GM20000 (cell line): ENCODE data around the gene ACOT13.

ENCODE experiments used
- DNase-seq: peaks from one replicate; pipeline ENCODE4 v3.0.0; 2012; ENCODE audit warnings: low spot score
- TF ChIP-seq, protein P1 (sequence below): IDR thresholded peaks from 2 replicates; pipeline ENCODE4 v1.5.1; 2012; ENCODE audit warnings: mild to moderate bottlenecking, control low read depth; ENCODE audit errors: extremely low read depth, missing control alignments

ACOT13 gene

DNA sequence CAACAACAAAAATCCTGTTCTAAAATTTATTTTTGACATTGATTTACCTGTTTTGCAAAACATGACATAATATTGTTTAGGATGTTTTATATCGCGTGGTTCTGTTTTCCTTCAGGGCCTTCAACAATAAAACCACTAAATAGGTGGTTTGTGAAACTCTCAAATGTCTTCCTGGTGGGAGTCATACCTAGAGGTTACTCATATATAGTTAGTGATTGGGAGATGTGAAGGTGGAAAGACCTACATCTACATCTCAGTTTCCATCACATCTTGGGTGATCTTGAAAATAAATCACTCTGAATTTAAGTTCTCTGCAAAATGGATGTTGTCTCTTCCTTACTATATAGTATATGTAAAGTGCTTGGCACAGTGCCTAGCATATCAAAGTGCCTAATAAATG lies 29.2 kb downstream of the ACOT13 start:
- no peak for DNase-seq
- TF ChIP-seq, protein P1, sequence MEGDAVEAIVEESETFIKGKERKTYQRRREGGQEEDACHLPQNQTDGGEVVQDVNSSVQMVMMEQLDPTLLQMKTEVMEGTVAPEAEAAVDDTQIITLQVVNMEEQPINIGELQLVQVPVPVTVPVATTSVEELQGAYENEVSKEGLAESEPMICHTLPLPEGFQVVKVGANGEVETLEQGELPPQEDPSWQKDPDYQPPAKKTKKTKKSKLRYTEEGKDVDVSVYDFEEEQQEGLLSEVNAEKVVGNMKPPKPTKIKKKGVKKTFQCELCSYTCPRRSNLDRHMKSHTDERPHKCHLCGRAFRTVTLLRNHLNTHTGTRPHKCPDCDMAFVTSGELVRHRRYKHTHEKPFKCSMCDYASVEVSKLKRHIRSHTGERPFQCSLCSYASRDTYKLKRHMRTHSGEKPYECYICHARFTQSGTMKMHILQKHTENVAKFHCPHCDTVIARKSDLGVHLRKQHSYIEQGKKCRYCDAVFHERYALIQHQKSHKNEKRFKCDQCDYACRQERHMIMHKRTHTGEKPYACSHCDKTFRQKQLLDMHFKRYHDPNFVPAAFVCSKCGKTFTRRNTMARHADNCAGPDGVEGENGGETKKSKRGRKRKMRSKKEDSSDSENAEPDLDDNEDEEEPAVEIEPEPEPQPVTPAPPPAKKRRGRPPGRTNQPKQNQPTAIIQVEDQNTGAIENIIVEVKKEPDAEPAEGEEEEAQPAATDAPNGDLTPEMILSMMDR, result no peak

DNA sequence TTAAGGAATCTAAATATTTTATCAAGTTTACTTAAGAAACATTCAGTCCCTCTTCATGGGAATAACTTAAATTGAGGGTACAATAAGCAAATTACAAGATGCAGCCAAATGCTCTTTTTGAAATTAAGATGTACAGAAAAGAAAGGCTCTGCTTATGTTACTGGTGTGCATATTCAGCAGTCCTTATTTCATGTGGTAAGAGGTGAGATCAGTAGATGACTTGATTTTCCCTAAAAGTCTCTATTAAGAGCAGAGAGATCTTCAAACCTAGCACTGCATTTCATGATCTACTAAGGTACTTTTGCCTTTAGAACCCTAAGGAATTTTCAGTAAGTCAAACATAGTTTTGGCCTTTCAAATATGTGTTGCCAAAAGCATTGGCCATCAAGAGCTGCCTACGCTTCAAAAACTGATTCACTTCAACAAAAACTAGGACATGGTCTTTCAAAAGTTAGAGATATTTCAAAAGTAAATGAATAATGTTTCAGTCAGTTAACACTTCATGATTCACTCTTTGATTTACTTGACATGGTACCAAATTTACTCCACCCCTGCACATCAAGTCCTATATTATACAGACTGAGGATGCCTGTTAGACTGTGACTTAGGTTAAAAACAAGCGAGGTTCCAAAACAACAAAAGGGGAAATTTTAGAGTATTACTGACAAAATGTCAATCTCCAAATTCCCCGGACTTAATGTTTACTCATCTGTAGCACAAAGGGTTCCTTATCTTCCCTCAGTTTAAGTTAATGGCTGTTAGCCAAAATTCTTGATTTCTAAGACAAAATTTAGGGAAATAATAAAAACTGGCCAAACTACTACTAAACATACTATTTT lies 32.9 kb downstream of the ACOT13 start:
- TF ChIP-seq, protein P1, result no peak
- no peak for DNase-seq

DNA sequence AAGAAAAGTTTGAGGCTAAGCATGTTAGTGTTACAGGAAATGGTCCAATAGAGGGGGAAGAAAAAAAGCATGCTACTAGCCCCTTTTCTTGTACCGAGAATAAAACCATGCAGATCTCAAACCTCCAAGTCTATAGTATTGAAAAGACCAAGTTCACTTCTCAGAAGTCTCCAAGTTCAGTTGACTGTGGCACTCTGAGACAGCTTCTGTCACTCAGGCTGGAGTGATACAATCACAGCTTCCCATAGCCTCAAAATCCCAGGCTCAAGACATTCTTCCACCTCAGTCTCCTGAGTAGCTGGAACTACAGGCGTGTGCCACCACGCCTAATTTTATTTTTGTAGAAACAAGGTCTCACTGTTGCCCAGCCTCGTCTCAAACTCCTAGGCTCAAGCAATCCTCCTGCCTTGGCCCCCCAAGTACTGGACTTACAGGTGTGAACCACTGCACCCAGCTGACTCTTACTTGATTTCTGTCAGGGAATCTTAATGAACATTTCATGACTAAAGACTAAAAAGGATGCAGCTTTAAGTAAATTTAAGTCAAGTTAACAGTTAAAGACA lies 35.9 kb downstream of the ACOT13 start:
- TF ChIP-seq, protein P1, result no peak
- no peak for DNase-seq

DNA sequence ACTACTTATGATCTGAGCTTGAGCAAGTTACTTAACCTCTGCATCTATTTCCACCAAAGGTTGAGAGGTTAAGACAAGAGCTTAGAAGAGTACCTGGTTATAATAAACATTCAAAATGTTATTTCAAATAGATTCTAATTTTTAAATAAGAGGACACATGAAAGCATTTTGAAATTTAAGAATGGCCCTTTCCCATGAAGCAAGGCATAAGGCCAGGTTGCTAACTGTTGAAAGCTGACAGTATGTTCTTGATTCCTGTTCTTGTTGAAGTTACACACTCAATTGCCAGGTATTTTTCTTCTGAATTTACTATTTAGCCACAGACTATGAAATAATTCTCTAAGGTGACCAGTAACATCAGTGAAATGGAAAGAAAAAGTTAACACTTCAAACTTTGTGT lies 37.6 kb downstream of the ACOT13 start:
- TF ChIP-seq, protein P1, result no peak
- DNase-seq, result no peak

DNA sequence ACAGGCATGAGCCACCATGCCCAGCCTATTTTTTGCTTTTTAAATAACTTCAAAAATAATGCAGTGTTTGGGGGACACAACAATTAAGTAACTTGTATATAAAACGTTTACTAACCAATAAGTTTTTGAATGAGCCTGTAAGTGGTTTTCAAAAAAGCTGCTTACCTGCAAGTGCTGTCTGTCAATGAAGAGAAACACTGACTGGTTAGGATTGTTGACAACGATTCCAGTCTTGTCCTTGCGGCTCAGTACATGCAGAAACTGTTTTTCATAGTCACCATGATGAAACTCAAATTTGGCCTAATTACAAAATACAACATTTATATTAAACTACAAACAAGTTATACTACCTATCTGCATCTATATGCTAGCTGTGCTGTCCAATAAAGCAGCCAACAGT lies 41.7 kb downstream of the ACOT13 start:
- TF ChIP-seq, protein P1, result no peak
- no peak for DNase-seq

DNA sequence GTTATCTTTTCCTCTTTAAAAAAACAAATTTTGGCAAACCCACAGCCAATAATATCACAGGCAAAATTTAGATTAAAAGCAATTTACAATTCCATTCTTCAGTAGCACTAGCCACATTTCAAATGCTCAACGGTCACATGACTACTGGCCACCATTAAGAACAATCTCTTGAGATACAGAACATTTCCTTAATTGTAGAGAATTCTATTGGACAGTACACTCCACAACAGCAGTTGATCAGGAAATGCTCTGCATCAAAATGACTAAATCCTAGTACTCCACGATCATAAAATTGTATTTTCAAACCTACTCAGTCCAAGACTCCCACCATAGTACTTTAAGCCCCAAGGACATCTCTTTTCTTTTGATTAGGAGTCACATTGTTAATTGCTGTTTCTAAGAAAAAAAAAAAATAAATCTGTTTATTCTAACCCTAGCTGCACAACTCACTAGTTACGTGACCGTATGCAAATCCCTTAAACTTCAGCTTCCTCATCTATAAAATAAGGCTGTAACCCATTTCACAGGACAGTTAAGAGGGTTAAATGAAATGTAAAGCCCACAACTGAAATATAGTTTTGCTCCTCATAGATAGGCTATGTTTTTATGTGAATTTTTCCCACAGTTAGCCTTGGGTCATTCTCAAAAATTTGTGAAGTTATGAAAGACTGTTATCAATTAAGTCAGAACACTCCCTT lies 42.3 kb downstream of the ACOT13 start:
- DNase-seq, result no peak
- TF ChIP-seq, protein P1, result no peak
